ENCODE data around the gene OR2F2. TPM values are rescaled to one million over a fixed set of nuclear protein-coding genes. Genes with fewer than 3 reads are reported as not detected.

Gene OR2F2
- total RNA-seq, 2 donors from 2014 or later, result not detected

DNA sequence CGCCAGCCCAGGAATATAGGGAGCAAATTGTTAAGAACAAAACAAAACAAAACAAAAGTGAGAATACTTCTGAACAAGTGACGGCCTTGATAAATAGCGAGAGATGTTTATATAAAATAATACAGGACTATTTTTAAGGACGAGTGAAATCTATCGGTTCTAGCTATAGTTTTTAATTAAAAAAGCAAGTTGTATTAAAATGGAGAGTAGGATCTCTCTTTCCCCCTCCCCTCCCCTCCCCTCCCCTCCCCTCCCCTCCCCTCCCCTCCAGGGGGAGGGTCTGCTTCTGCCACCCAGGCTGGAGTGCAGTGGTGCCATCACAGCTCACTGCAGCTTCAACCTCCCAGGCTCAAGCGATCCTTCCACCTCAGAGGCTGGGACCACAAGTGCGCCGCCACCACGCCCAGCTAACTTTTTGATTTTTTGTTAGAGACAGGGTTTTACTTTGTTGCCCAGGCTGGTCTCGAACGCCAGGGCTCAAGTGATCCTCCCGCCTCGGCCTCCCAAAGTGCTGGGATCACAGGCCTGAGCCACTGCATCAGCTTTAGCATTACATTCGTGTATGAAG, 32.6 kb upstream of the OR2F2 start:
- H3K27me3 Mint-ChIP-seq, result peaks cover 0 to 6% of the 10 kb centered on the region in 2 donors
- ATAC-seq, result no peak
- H3K4me1 Mint-ChIP-seq (ENCODE audit: low read depth in 2 of 2), result peaks cover 14 to 28% of the 10 kb centered on the region in 2 donors
- peak overlapping the region; percentile 94 for H3K4me3 Mint-ChIP-seq
- H3K27ac Mint-ChIP-seq, result peak overlapping the region; percentile 66 to 86
- DNase-seq (ENCODE audit: low spot score), result no peak
- H3K9me3 Mint-ChIP-seq, result no peaks in the 10 kb centered on the region
- H3K36me3 Mint-ChIP-seq, result no peaks in the 10 kb centered on the region

DNA sequence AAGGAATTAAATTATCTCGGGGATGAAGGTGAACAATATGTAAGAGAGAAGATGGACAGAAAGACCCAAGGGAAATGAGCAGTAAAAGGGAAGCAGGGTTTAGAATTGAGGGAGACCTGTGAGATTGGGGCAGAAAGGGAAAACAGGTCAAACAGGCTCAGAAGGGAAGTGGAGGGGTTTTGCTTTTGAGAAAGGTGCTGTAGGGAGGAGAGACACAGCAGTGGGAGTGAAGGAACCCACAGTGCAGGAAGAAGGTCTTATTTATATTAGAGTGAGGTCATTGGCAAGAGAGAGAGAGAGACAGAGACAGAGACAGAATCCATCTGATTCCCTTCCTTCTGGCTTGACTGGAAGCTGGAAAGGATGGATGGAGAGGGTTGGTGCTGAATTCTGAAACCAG, 29.5 kb upstream of the OR2F2 start:
- H3K9me3 Mint-ChIP-seq, result no peaks in the 10 kb centered on the region
- peaks cover 9 to 17% of the 10 kb centered on the region in 2 donors for H3K4me1 Mint-ChIP-seq (ENCODE audit: low read depth in 2 of 2)

DNA sequence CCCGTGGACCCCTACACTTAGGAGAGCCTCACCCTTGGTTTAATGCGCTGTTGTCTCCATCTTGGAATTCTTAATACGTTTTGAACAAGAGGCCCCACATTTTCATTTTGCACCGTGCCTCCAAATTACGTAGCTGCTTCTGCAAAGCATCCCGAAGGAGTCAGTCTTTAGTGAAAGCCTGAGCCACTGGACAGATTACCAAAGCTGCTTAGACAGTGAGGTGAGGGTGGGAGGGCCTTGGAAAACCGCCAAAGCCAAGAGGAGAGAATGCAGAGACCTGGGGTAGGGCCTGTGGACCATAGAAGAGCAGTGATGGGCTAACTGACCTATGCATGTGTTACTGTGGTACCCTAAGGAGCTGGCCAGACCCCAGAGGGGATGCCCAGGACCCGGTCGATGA, 28.9 kb upstream of the OR2F2 start:
- DNase-seq (ENCODE audit: low spot score) (no peak), ATAC-seq (no peak)
- H3K4me3 Mint-ChIP-seq, result no peak overlapping the region
- no peak overlapping the region for H3K27ac Mint-ChIP-seq
- H3K4me1 Mint-ChIP-seq (ENCODE audit: low read depth in 2 of 2), result peaks cover 5 to 10% of the 10 kb centered on the region in 2 donors
- H3K9me3 Mint-ChIP-seq, result no peaks in the 10 kb centered on the region
- peaks cover 0 to 16% of the 10 kb centered on the region in 2 donors for H3K27me3 Mint-ChIP-seq
- no peaks in the 10 kb centered on the region for H3K36me3 Mint-ChIP-seq

More for the DNA sequence above, 29.5 kb upstream of the OR2F2 start:
- DNase-seq (ENCODE audit: low spot score) (no peak), ATAC-seq (no peak)
- Mint-ChIP-seq H3K27me3 (peaks cover 0 to 16% of the 10 kb centered on the region in 2 donors), H3K4me3 (no peak overlapping the region), H3K27ac (no peak overlapping the region), H3K36me3 (no peaks in the 10 kb centered on the region)

DNA sequence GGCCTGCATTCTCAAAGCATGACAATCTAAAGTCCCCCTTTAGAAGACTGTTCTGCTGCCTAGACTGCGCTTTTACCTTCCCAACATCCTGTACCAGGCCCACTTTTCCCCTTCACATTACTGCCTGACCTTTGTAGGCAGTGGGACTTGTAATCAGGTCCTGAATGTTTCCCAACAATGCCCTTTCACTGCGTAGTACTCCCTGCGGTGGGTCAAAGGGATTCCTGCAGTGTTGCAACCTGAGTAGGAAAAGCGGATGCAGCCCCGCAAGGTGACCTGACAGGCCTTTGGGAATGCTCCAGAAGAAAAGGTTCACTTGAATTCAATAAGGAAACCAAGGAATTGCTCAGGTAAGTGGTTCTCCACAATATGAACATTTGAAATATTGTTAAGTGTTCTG, 28.1 kb upstream of the OR2F2 start:
- no peak overlapping the region for H3K27ac Mint-ChIP-seq
- no peaks in the 10 kb centered on the region for H3K36me3 Mint-ChIP-seq
- no peak for DNase-seq (ENCODE audit: low spot score)
- ATAC-seq, result no peak
- H3K4me3 Mint-ChIP-seq, result no peak overlapping the region
- H3K27me3 Mint-ChIP-seq, result peaks cover 0 to 16% of the 10 kb centered on the region in 2 donors
- H3K9me3 Mint-ChIP-seq, result no peaks in the 10 kb centered on the region
- peaks cover 3 to 5% of the 10 kb centered on the region in 2 donors for H3K4me1 Mint-ChIP-seq (ENCODE audit: low read depth in 2 of 2)

DNA sequence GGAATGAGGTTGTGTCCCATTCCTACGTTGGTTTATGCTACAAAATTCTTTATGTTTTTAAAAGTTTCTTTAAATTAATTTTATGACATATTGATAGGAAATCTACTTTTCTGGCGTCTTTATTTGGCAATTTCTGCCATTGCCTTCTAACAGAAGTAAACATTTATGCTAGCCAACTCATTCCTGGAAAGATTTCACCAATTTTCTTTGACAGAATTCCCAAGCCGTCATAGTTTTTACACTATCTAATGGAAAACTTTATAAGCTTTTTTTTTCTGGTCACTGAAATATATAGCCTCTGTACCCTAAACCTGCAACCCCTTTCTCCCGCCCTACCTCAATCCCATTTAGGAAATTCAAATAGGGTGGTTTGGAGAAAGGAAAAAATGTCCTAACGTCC, 26.9 kb upstream of the OR2F2 start:
- Mint-ChIP-seq H3K27me3 (peaks cover 7 to 16% of the 10 kb centered on the region in 2 donors), H3K36me3 (no peaks in the 10 kb centered on the region), H3K27ac (no peak overlapping the region), H3K4me3 (no peak overlapping the region), H3K4me1 (ENCODE audit: low read depth in 2 of 2) (no peaks in the 10 kb centered on the region), H3K9me3 (no peaks in the 10 kb centered on the region)
- ATAC-seq (no peak), DNase-seq (ENCODE audit: low spot score) (no peak)

DNA sequence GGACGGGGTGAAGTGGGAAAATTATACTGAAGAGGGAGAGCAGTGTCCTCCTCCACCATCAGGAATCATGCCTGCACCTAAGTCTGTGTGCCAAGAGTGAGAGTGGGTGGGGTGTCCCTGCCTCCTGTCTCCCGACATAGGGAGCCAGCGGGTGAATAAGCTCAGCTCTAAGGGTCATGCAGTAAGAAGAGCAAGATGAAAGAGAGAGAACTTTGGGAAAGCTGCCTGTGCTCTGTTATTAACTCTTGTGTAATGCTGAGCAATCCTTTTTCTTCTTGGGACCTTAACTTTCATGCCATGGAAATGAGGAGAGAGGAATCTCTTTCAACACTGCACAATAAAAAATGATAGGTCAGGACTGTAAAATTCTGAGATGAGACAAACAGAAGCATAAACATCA, 25.2 kb upstream of the OR2F2 start:
- Mint-ChIP-seq H3K36me3 (no peaks in the 10 kb centered on the region), H3K27me3 (peaks cover 21 to 22% of the 10 kb centered on the region in 2 donors), H3K27ac (no peak overlapping the region), H3K9me3 (no peaks in the 10 kb centered on the region), H3K4me3 (no peak overlapping the region), H3K4me1 (ENCODE audit: low read depth in 2 of 2) (no peaks in the 10 kb centered on the region)
- DNase-seq (ENCODE audit: low spot score), result no peak
- no peak for ATAC-seq

DNA sequence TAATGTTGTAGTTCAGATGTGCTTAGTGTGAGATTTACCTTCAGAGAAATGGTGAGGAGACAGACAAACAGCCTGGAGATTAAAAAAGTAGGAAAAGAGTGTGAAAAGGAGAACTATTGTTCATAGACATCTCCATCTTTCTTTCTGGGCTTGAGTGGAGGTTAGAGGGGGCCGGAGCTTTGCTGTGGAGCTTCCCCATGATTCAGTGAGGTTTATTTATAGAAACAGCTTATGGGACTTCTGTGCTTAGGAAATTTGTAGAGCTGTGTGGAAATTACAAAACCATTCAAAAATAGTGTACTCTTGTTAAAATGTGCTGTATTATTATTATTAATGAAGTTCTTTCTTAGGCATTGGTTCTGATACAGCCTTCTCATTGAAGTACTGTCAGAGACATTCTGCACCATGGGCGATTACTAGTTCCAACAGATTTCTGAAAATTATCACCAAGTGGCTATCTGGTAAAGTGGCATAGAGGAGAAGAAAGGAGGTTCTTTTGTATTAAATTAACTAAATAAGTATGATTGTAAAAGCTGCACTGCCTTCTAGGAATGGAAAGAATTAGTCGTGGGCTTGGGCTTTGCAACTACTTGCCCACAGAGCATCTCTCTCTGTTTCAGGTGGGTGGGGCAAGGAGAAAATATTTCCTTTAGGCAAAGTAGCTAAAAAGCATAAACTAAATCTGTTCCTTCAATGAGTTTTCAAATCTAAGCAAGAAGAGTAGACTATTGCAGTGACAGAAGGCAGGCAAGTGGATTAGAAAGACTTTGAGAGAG, 24.4 kb upstream of the OR2F2 start:
- H3K36me3 Mint-ChIP-seq, result no peaks in the 10 kb centered on the region
- no peak overlapping the region for H3K27ac Mint-ChIP-seq
- no peaks in the 10 kb centered on the region for H3K9me3 Mint-ChIP-seq
- no peaks in the 10 kb centered on the region for H3K4me1 Mint-ChIP-seq (ENCODE audit: low read depth in 2 of 2)
- peaks cover 23 to 27% of the 10 kb centered on the region in 2 donors for H3K27me3 Mint-ChIP-seq
- DNase-seq (ENCODE audit: low spot score), result no peak
- ATAC-seq, result no peak
- H3K4me3 Mint-ChIP-seq, result no peak overlapping the region

DNA sequence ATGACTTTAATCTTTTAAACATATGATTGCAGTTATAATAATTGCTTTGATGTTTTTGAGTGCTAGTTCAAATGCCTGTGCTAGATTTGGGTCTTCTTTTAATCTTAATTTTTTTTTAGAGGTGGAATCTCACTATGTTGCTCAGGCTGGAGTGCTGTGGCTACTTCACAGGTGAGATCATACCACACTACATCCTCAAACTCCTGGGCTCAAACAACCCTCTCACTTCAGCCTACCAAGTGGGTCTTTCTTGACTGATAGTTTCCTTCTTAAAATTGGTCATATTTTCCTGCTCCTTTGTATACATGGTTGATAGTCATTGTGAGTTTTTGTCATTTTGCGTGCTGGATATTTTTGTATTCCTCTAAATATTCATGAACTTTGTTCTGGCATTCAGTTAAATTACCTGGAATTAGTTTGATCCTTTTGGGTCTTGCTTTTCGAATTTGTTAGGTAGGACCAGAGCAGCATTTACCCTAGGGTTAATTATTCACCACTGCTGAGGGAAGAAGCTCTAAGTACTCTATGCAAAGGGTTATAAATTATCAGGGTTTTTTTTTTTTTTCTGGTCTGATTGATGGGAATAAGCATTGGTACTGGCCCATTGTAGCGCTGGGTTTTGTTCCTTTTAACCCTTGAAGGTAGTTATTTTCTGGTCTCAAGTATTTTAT, 21.0 kb upstream of the OR2F2 start:
- Mint-ChIP-seq H3K4me1 (ENCODE audit: low read depth in 2 of 2) (no peaks in the 10 kb centered on the region), H3K27ac (no peak overlapping the region), H3K27me3 (peaks cover 35 to 46% of the 10 kb centered on the region in 2 donors), H3K9me3 (no peaks in the 10 kb centered on the region), H3K36me3 (no peaks in the 10 kb centered on the region), H3K4me3 (no peak overlapping the region)
- no peak for DNase-seq (ENCODE audit: low spot score)
- no peak for ATAC-seq

DNA sequence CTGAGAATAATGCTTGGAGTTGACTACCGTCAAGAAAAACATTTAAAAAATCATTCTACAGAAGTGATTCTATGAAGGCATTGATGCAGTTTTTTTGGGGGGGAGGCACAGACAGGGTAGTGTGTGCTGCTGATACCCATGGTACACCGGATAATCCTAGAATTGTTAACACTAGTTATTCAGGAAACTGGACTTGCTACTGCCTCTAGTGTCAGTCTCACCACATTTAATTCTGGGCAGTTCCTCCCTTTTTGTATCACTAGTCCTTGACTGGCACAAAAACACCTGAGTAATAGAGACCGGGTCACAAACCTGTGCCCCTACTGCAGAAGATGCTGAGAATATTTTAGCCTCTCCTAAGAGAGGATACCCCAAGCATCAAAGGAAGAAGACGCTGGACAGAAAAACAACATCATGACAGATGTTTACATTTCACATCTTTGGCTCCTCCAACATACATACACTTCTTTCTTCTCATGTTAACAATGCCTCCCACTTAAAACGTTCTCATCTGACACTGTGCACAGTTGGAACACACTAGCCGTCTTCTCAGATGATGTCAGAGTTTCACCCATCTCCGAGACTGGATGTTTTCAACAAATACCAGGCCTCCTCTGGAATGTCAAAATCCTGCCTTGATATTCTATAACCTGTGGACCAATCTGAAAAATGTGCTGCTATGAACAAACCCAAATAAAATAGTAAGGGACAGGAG, 19.9 kb upstream of the OR2F2 start:
- H3K9me3 Mint-ChIP-seq, result no peaks in the 10 kb centered on the region
- no peaks in the 10 kb centered on the region for H3K36me3 Mint-ChIP-seq
- H3K4me3 Mint-ChIP-seq, result no peak overlapping the region
- H3K27me3 Mint-ChIP-seq, result peaks cover 34 to 56% of the 10 kb centered on the region in 2 donors
- H3K27ac Mint-ChIP-seq, result no peak overlapping the region
- DNase-seq (ENCODE audit: low spot score) (no peak), ATAC-seq (no peak)
- no peaks in the 10 kb centered on the region for H3K4me1 Mint-ChIP-seq (ENCODE audit: low read depth in 2 of 2)

DNA sequence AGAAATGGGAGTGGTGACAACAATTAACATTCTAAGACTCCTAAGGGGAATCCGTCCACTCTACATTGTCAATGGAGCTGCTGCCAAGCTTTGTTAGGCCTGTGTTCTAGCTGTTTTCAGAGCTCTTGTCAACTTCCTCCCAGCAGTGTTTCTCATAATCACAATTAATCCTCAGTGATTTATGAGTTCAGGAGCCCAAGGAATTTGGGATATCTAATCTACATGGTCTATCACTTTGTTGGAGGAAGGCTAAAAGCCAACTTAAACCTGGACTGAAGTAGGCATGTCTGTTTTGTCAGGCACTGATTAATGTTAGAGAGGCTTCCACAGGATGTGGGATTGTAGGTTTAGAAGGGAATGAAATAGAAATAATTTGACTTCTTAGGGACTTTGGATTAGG, 10.2 kb upstream of the OR2F2 start:
- DNase-seq (ENCODE audit: low spot score) (no peak), ATAC-seq (no peak)
- Mint-ChIP-seq H3K27me3 (peaks cover 21 to 45% of the 10 kb centered on the region in 2 donors), H3K36me3 (no peaks in the 10 kb centered on the region), H3K4me1 (ENCODE audit: low read depth in 2 of 2) (no peaks in the 10 kb centered on the region), H3K4me3 (no peak overlapping the region), H3K27ac (no peak overlapping the region), H3K9me3 (no peaks in the 10 kb centered on the region)

DNA sequence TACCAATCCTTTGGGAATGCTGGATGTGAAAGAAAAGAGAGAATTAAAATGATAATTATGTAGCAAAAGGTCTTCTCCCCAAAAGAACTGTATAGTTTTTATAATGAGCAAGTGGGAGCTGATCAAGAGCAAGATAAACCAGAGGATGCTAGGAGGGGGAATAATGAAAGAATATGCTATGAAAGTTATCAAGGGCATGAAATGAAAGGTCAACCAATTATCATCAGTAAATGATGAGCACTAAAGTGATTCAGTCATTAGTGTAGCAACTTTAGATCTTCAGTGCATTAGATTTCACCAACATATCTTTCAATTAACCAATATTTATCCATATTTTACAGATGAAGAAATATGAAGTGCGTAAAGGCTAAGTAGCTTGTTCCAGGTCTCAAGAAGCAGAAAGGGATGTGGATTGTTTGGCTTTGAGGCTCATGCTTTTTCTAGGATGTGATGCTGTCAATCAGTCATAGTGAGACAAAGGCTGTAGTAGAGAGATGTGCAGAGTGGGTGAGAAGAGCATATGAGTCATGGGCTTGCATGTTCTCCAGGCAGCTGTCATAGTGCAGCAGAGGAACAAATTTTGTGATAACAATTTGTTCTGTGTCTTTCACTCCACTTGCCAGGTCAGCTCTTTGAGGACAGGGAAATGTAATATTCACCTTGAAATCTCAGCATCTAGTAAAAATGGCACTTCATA, 5.7 kb upstream of the OR2F2 start:
- DNase-seq (ENCODE audit: low spot score) (no peak), ATAC-seq (peak; percentile 43 to 77)
- peaks cover 4% of the 10 kb centered on the region for H3K9me3 Mint-ChIP-seq
- H3K4me1 Mint-ChIP-seq (ENCODE audit: low read depth in 2 of 2), result no peaks in the 10 kb centered on the region
- peaks cover 6% of the 10 kb centered on the region for H3K36me3 Mint-ChIP-seq
- H3K27me3 Mint-ChIP-seq, result peaks cover 13 to 42% of the 10 kb centered on the region in 2 donors
- H3K27ac Mint-ChIP-seq, result no peak overlapping the region
- no peak overlapping the region for H3K4me3 Mint-ChIP-seq

DNA sequence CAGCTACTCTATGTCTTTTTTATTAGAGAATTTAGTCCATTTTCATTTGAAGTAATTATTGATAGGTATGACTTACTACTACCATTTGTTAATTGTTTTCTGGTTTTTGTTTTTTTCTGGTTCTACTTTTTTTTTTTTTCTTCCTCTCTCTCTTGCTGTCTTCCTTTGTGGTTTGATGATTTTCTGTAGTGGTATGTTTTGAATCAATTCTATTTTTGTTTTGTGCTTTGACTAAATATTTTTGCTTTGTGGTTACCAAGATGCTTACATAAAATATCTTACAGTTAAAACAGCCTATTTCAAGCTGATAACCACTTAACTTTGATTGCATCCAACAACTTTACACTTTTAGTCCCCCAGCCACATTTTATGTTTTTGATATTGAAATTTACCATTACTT, 3.3 kb upstream of the OR2F2 start:
- Mint-ChIP-seq H3K9me3 (peaks cover 8% of the 10 kb centered on the region), H3K27me3 (peaks cover 13 to 48% of the 10 kb centered on the region in 2 donors), H3K27ac (no peak overlapping the region), H3K4me3 (no peak overlapping the region), H3K4me1 (ENCODE audit: low read depth in 2 of 2) (no peaks in the 10 kb centered on the region), H3K36me3 (peaks cover 6% of the 10 kb centered on the region)
- ATAC-seq, result no peak
- DNase-seq (ENCODE audit: low spot score), result no peak
